ENCODE measurements around the gene MOCS1.

DNA sequence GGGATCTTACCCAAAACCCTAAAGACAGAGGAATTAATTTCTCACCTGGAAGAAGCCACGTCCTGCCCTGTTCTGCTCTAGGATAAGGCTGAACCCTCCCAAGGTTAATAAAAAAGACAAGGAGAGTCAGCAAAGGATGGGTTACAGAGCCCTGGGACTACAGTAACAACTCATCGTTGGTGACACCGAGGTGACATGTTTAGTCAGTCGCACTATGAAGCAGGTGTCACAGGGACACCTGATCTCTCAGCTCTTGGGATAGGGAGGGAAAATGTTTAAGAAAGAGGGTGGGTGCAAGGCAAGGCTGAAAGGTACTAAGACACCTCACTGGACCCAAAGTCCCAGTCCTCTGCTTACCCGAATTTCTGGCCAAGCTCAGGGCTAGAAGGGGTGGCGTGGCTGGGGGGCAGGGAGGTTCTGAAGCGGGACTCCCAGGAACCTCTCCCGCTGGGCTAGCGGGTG is 562 bp downstream of the MOCS1 start:
- TF ChIP-seq ZNF274 (IDR thresholded peaks at IDR 0.05; ENCODE audit: low read depth, low read length) (no peak), YY1 (IDR thresholded peaks at IDR 0.05; ENCODE audit: insufficient read depth, insufficient read length) (no peak), SUZ12 (IDR thresholded peaks at IDR 0.05; ENCODE audit: extremely low read depth, insufficient read depth, insufficient read length) (no peak)
